ENCODE data around the gene OGFR.

DNA sequence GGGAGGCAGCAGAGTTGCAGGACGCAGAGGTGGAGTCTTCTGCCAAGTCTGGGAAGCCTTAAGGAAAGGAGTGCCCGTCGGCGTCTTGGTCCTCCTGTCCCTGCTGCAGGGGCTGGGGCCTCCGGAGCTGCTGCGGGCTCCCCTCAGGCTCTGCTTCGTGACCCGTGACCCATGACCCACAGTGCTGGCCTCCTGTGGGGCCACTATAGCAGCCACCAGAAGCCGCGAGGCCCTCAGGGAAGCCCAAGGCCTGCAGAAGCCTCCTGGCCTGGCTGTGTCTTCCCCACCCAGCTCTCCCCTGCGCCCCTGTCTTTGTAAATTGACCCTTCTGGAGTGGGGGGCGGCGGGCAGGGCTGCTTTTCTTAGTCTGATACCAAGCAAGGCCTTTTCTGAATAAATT lies 9.0 kb downstream of the OGFR start:
- TF ChIP-seq TOX (CRISPR knock-in tag; IDR thresholded peaks at IDR 0.05; ENCODE audit: borderline replicate concordance) (no peak), PATZ1 (CRISPR knock-in tag; IDR thresholded peaks at IDR 0.05; ENCODE audit: borderline replicate concordance) (no peak), RARB (CRISPR knock-in tag; IDR thresholded peaks at IDR 0.05) (no peak), PPARA (CRISPR knock-in tag; IDR thresholded peaks at IDR 0.05; ENCODE audit: borderline replicate concordance) (no peak), ESRRG (CRISPR knock-in tag; IDR thresholded peaks at IDR 0.05) (no peak), ZFP3 (CRISPR knock-in tag; IDR thresholded peaks at IDR 0.05) (no peak), ZFP30 (CRISPR knock-in tag; IDR thresholded peaks at IDR 0.05) (no peak), ISL1 (CRISPR knock-in tag; IDR thresholded peaks at IDR 0.05) (no peak), ZC3H10 (CRISPR knock-in tag; IDR thresholded peaks at IDR 0.05) (no peak), ARNTL (CRISPR knock-in tag; IDR thresholded peaks at IDR 0.05; ENCODE audit: borderline replicate concordance, low read depth) (no peak), TCF4 (CRISPR knock-in tag; IDR thresholded peaks at IDR 0.05; ENCODE audit: borderline replicate concordance) (no peak), BACH2 (CRISPR knock-in tag; IDR thresholded peaks at IDR 0.05; ENCODE audit: borderline replicate concordance) (no peak)
- TF ChIP-seq, protein P1, sequence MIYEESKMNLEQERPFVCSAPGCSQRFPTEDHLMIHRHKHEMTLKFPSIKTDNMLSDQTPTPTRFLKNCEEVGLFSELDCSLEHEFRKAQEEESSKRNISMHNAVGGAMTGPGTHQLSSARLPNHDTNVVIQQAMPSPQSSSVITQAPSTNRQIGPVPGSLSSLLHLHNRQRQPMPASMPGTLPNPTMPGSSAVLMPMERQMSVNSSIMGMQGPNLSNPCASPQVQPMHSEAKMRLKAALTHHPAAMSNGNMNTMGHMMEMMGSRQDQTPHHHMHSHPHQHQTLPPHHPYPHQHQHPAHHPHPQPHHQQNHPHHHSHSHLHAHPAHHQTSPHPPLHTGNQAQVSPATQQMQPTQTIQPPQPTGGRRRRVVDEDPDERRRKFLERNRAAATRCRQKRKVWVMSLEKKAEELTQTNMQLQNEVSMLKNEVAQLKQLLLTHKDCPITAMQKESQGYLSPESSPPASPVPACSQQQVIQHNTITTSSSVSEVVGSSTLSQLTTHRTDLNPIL (CRISPR knock-in tag; IDR thresholded peaks at IDR 0.05; ENCODE audit: low read depth), result no peak

All from SK-N-SH treated with all-trans-retinoic acid at 6 μM for 48 hours (cell line).